GM21515 (cell line): Measurements from ENCODE around the gene CACNA1S.
A peak's percentile ranks its signal among the peaks of the same experiment; 100 is the strongest.

Experiments used
- ATAC-seq: cut with Tn5 transposase; IDR thresholded peaks from one replicate; pipeline ENCODE4 v1.9.1; 2021; ENCODE audit not compliant: unreplicated experiment

Gene CACNA1S

GRCh38 chr1:201096041-201096461 lies 16.2 kb downstream of the CACNA1S start:
- peak; percentile 62 for ATAC-seq

- ATAC-seq, result no peak
Observed at GRCh38 chr1:201095581-201095980, 16.6 kb downstream of the CACNA1S start.

GRCh38 chr1:201094832-201095231 lies 17.4 kb downstream of the CACNA1S start:
- no peak for ATAC-seq

- no peak for ATAC-seq
Observed at GRCh38 chr1:201093962-201094361, 18.3 kb downstream of the CACNA1S start.

- ATAC-seq, result no peak
Observed at GRCh38 chr1:201093561-201093960, 18.7 kb downstream of the CACNA1S start.

GRCh38 chr1:201092738-201093137 lies 19.5 kb downstream of the CACNA1S start:
- ATAC-seq, result no peak

GRCh38 chr1:201091256-201091655 lies 21.0 kb downstream of the CACNA1S start:
- no peak for ATAC-seq

- ATAC-seq, result no peak
Observed at GRCh38 chr1:201090541-201090940, 21.7 kb downstream of the CACNA1S start.

GRCh38 chr1:201089596-201089995 lies 22.6 kb downstream of the CACNA1S start:
- no peak for ATAC-seq

- no peak for ATAC-seq
Observed at GRCh38 chr1:201088901-201089525, 23.2 kb downstream of the CACNA1S start.

GRCh38 chr1:201088395-201088794 lies 23.8 kb downstream of the CACNA1S start:
- ATAC-seq, result no peak

GRCh38 chr1:201085902-201086735 lies 26.1 kb downstream of the CACNA1S start:
- no peak for ATAC-seq

GRCh38 chr1:201084295-201084694 lies 27.9 kb downstream of the CACNA1S start:
- no peak for ATAC-seq

- ATAC-seq, result no peak
Observed at GRCh38 chr1:201083741-201084140, 28.5 kb downstream of the CACNA1S start.

GRCh38 chr1:201080135-201080534 lies 32.1 kb downstream of the CACNA1S start:
- ATAC-seq, result no peak

- ATAC-seq, result no peak
Observed at GRCh38 chr1:201077736-201078135, 34.5 kb downstream of the CACNA1S start.

GRCh38 chr1:201077116-201077515 lies 35.1 kb downstream of the CACNA1S start:
- no peak for ATAC-seq

- no peak for ATAC-seq
Observed at GRCh38 chr1:201076092-201076491, 36.1 kb downstream of the CACNA1S start.

- no peak for ATAC-seq
Observed at GRCh38 chr1:201074018-201074417, 38.2 kb downstream of the CACNA1S start.

GRCh38 chr1:201072922-201073321 lies 39.3 kb downstream of the CACNA1S start:
- no peak for ATAC-seq

- ATAC-seq, result no peak
Observed at GRCh38 chr1:201072149-201072548, 40.1 kb downstream of the CACNA1S start.

- ATAC-seq, result no peak
Observed at GRCh38 chr1:201069636-201070035, 42.6 kb downstream of the CACNA1S start.
